Caco-2 (cell line): ENCODE results near the gene ANKMY1. TPM values are rescaled to one million over a fixed set of nuclear protein-coding genes. Genes with fewer than 3 reads are reported as not detected.

Experiments
- BruUV-seq: library from RNA; stranded (reverse); fragments of 400-500 nt; replicated peaks from 2 replicates; lab custom pipeline; 2021; lab: Mats Ljungman, UMichigan
- CTCF ChIA-PET: fragments of 300-600 bp; sonication (Branson Sonifier 250); formaldehyde crosslinking; loops from one replicate; lab custom pipeline; 2022; ENCODE audit warnings: antibody characterized with exemption; lab: Charles Lee
- POLR2A ChIA-PET: fragments of 300-600 bp; sonication (Branson Sonifier 250); formaldehyde crosslinking; loops from one replicate; lab custom pipeline; 2022; ENCODE audit warnings: antibody characterized with exemption; lab: Charles Lee
- DNase-seq, 2 experiments: peaks; one replicate each; pipeline versions ENCODE4 v3.0.0 to v3.0.0-alpha.2; 2020 to 2022
- H3K27me3 ChIP-seq: replicated peaks from 2 replicates; pipeline ENCODE4 v1.6.0; 2011; ENCODE audit warnings: low read length; ENCODE audit not compliant: control insufficient read depth, insufficient read depth
- H3K36me3 ChIP-seq: 2 replicates; pipeline ENCODE4 v1.5.1; 2011; ENCODE audit warnings: low read length; ENCODE audit not compliant: control insufficient read depth, insufficient read depth
- H3K4me1 ChIP-seq: fragments of 250-450 bp; sonication (Bioruptor Pico); 2 replicates; pipeline ENCODE4 v1.5.1; 2020; ENCODE audit warnings: mild to moderate bottlenecking
- H3K4me3 ChIP-seq: 2 replicates; pipeline ENCODE4 v1.5.1; 2011; ENCODE audit warnings: low read depth, mild to moderate bottlenecking, control low read depth, low read length
- H3K9me3 ChIP-seq: fragments of 250-450 bp; sonication (Bioruptor Pico); 2 replicates; pipeline ENCODE4 v1.5.1; 2020; ENCODE audit warnings: mild to moderate bottlenecking, moderate library complexity
- H3K27ac Mint-ChIP-seq: one replicate; pipeline ENCODE4 v1.8.0; 2022; ENCODE audit warnings: mixed read lengths; ENCODE audit not compliant: unreplicated experiment
- H3K27me3 Mint-ChIP-seq: one replicate; pipeline ENCODE4 v1.8.0; 2022; ENCODE audit warnings: mixed read lengths; ENCODE audit not compliant: insufficient read depth, unreplicated experiment
- H3K36me3 Mint-ChIP-seq: one replicate; pipeline ENCODE4 v1.8.0; 2022; ENCODE audit warnings: mild to moderate bottlenecking, mixed read lengths; ENCODE audit not compliant: insufficient read depth, unreplicated experiment
- H3K4me1 Mint-ChIP-seq: one replicate; pipeline ENCODE4 v1.8.0; 2022; ENCODE audit warnings: low read depth, mixed read lengths; ENCODE audit not compliant: unreplicated experiment
- H3K4me3 Mint-ChIP-seq: one replicate; pipeline ENCODE4 v1.8.0; 2022; ENCODE audit warnings: mild to moderate bottlenecking, moderate library complexity, mixed read lengths; ENCODE audit not compliant: unreplicated experiment
- H3K9me3 Mint-ChIP-seq: one replicate; pipeline ENCODE4 v1.8.0; 2022; ENCODE audit warnings: mixed read lengths; ENCODE audit not compliant: unreplicated experiment
- intact Hi-C: fragments of 100-400 bp; cut with micrococcal nuclease; formaldehyde crosslinking; loops from one replicate; pipeline ENCODE4 v1.10.0; 2022; ENCODE audit not compliant: unreplicated experiment
- total RNA-seq: library from RNA; stranded (reverse); gene quantifications from 2 replicates; pipeline ENCODE4 v1.2.3, GENCODE V29; 2022
- TF ChIP-seq, protein P1 (sequence below), 2 experiments: fragments of 200-600 bp in 1 of 2; IDR thresholded peaks; 1 replicate in 1 of 2; 2 replicates in 1 of 2; pipeline versions ENCODE4 v1.5.1 to v1.8.0; 2011 to 2022; ENCODE audit warnings: antibody characterized with exemption in 1 of 2, control low read depth in 1 of 2, inconsistent platforms in 1 of 2, low read depth in 1 of 2, low read length in 1 of 2, mild to moderate bottlenecking in 1 of 2, moderate library complexity in 1 of 2; ENCODE audit not compliant: insufficient read depth in 1 of 2, severe bottlenecking in 1 of 2, unreplicated experiment in 1 of 2

Gene ANKMY1
- total RNA-seq, 1 experiment from 2014 or later, result 12.2 TPM

DNA sequence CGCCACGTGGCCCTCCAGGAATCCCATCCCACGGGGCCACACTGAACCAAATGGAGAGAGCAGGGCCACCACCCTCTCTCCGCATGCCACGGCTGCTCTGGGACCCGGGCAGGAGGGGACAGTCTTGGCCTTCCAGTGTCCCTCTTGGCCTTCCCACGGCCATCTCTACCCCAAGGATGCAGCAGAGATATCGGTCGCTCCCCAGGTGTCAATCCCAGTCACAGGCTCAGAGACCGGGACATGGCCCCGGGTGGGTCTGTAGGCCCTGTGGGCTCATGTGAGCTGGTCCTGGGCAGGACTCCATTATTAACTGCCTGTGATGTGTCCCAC lies 44.0 kb upstream of the ANKMY1 start:
- Mint-ChIP-seq H3K9me3 (no peaks in the 10 kb centered on the region), H3K36me3 (no peaks in the 10 kb centered on the region), H3K27ac (no peak overlapping the region), H3K4me3 (no peak overlapping the region), H3K27me3 (no peaks in the 10 kb centered on the region), H3K4me1 (no peaks in the 10 kb centered on the region)
- Histone ChIP-seq H3K4me3 (no peak overlapping the region), H3K36me3 (no peaks in the 10 kb centered on the region; the same call in 1 of the 2 replicates), H3K27me3 (no peaks in the 10 kb centered on the region), H3K9me3 (no peaks in the 10 kb centered on the region), H3K4me1 (no peaks in the 10 kb centered on the region)
- ChIA-PET CTCF (no interaction called here), POLR2A (no interaction called here)
- peak in 1 of 2 experiments; percentile 14 for DNase-seq
- TF ChIP-seq, protein P1, sequence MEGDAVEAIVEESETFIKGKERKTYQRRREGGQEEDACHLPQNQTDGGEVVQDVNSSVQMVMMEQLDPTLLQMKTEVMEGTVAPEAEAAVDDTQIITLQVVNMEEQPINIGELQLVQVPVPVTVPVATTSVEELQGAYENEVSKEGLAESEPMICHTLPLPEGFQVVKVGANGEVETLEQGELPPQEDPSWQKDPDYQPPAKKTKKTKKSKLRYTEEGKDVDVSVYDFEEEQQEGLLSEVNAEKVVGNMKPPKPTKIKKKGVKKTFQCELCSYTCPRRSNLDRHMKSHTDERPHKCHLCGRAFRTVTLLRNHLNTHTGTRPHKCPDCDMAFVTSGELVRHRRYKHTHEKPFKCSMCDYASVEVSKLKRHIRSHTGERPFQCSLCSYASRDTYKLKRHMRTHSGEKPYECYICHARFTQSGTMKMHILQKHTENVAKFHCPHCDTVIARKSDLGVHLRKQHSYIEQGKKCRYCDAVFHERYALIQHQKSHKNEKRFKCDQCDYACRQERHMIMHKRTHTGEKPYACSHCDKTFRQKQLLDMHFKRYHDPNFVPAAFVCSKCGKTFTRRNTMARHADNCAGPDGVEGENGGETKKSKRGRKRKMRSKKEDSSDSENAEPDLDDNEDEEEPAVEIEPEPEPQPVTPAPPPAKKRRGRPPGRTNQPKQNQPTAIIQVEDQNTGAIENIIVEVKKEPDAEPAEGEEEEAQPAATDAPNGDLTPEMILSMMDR (IDR thresholded peaks at IDR 0.05; ENCODE audit: insufficient read depth in 1 of 2, low read depth in 1 of 2, low read length in 1 of 2, severe bottlenecking in 1 of 2, unreplicated experiment in 1 of 2), result no peak
- intact Hi-C loops, result no loop called here
- BruUV-seq, result no TSS peak

DNA sequence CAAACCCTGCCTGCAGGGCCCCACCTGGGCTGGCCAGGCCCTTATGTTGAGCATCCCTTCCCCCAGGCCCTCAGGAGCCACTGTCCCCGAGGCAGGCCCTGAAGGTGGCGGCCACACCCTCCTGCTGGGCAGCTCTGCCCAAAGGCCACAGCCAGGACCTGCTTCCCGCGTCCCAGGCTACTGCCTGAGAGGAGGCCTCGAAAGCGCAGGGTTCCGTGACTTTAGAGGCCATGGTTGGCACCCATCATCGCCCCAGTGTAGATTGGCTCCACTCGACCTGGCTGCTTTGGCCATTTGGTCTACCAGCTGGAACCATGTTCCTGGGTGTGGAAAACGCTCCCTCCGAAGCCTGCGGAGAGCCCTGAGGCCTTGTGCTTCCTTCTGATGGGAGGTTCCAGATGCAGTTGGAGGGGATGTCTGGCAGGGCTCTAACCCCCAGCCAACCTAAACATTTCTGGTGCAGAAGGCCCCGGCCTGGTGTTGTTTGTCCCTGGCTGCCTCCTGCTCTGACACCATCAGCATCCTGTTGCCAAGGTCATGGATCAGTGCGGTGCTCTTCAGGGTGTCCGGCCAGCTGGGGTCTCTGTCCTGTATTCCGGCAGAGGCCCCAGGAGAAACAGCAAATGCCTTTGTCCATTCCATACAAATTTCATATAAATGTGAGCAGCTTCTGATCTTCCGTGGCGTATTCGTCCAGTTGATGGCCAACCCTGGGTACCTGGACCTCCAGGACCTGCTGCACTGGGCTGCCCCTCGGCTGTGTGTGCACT lies 43.5 kb upstream of the ANKMY1 start:
- intact Hi-C loops, result no loop called here
- peak in 1 of 2 experiments; percentile 22 for DNase-seq
- Mint-ChIP-seq H3K4me3 (no peak overlapping the region), H3K9me3 (no peaks in the 10 kb centered on the region), H3K27ac (no peak overlapping the region), H3K36me3 (no peaks in the 10 kb centered on the region), H3K27me3 (no peaks in the 10 kb centered on the region), H3K4me1 (no peaks in the 10 kb centered on the region)
- ChIA-PET CTCF (no interaction called here), POLR2A (no interaction called here)
- H3K27me3 ChIP-seq, result no peaks in the 10 kb centered on the region
- no TSS peak for BruUV-seq
- H3K9me3 ChIP-seq, result no peaks in the 10 kb centered on the region
- TF ChIP-seq, protein P1 (IDR thresholded peaks at IDR 0.05; ENCODE audit: insufficient read depth in 1 of 2, low read depth in 1 of 2, low read length in 1 of 2, severe bottlenecking in 1 of 2, unreplicated experiment in 1 of 2), result no peak
- H3K36me3 ChIP-seq, result no peaks in the 10 kb centered on the region; the same call in 1 of the 2 replicates
- no peak overlapping the region for H3K4me3 ChIP-seq
- H3K4me1 ChIP-seq, result no peaks in the 10 kb centered on the region

DNA sequence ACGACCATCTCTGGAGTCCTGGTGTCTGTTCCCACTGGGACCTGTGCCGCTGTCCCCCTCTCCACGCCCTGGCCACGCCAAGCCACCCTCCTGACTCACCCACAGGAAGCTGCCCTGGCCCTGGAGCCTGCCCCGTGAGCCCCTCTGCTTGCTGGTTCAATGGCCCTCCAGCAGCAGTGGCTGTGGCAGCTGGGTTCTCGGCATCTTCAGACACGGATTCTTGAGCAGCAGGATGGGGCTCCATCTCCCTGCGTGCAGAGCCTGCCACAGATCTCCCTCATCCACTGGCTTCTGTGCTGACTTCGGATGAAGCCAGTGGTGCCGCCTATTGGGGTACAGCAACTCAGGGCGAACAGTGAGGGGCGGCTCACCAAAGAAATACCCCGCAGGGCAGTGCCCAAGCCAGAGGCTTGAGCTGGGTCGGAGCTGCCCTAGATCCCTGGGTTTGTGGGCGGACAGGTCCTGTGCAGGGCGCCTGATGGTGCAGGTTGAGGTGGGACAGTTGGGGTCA lies 42.7 kb upstream of the ANKMY1 start:
- no peak overlapping the region for H3K4me3 ChIP-seq
- Mint-ChIP-seq H3K9me3 (no peaks in the 10 kb centered on the region), H3K27me3 (no peaks in the 10 kb centered on the region), H3K4me3 (no peak overlapping the region), H3K27ac (no peak overlapping the region), H3K4me1 (no peaks in the 10 kb centered on the region), H3K36me3 (no peaks in the 10 kb centered on the region)
- no peaks in the 10 kb centered on the region for H3K9me3 ChIP-seq
- no peaks in the 10 kb centered on the region for H3K4me1 ChIP-seq
- H3K27me3 ChIP-seq, result no peaks in the 10 kb centered on the region
- no TSS peak for BruUV-seq
- intact Hi-C loops, result no loop called here
- ChIA-PET CTCF (no interaction called here), POLR2A (no interaction called here)
- H3K36me3 ChIP-seq, result no peaks in the 10 kb centered on the region; the same call in 1 of the 2 replicates
- TF ChIP-seq, protein P1 (IDR thresholded peaks at IDR 0.05; ENCODE audit: insufficient read depth in 1 of 2, low read depth in 1 of 2, low read length in 1 of 2, severe bottlenecking in 1 of 2, unreplicated experiment in 1 of 2), result no peak
- peak in 1 of 2 experiments; percentile 19 for DNase-seq
